NCI-H1092 treated with DMSO at 0.1 percent for 48 hours (cell line): ENCODE results near the gene SLK.

Experiments used
- DNase-seq: peaks from one replicate; lab custom pipeline; 2025; lab: John Stamatoyannopoulos, UW

SLK gene

GRCh38 chr10:103942866-103943265 lies 24.1 kb upstream of the SLK start:
- no peak for DNase-seq

DNA sequence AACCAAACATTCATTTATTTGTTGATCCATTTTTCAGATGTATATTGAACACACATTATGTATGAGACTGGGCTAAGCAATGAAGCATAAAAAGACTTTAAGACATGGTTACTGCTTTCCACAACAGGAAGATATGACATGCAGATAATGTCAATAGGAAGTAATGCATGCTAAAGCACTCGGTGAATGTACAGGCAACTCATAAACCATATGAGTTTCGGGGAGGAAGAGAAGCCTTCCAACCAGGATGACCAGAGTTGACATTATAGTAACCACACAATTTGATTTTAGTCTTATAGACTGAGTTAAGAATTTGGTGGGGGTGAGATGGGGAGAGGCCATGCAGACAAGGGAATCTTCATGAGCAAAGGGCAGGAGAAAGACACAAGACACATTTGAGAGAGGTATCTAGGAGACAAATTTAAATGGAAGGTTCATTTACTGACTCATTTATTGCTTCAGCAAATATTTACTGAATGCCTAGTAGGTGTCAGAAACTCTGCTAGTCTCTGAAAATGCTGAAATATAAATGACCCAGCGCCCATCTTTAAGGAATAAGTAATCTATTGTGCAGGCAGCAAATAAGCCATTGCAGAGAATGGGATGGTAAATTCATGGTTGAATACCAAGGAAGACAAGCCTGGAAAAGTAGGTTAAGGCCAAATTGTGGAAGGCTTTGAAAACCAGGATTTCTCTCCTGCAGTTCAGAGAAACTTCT lies 19.0 kb upstream of the SLK start:
- no peak for DNase-seq

DNA sequence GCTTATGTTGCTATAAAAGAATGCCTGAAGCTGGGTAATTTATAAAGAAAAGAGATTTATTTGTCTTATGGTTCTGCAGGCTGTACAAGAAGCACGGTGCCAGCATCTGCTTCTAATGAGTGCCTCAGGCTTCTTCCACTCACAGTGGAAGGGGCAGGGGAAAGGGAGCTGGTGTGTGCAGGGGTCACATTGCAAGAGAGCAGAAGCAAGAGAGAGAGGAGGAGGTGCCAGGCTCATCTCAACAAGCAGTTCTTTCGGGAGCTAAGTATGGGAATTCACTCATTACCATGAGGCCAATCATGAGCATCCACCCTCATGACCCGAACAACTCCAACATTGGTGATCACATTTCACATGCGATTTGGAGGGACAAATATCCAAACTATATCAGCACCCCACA lies 17.2 kb upstream of the SLK start:
- DNase-seq = no peak

GRCh38 chr10:103951183-103951582 lies 15.8 kb upstream of the SLK start:
- no peak for DNase-seq

DNA sequence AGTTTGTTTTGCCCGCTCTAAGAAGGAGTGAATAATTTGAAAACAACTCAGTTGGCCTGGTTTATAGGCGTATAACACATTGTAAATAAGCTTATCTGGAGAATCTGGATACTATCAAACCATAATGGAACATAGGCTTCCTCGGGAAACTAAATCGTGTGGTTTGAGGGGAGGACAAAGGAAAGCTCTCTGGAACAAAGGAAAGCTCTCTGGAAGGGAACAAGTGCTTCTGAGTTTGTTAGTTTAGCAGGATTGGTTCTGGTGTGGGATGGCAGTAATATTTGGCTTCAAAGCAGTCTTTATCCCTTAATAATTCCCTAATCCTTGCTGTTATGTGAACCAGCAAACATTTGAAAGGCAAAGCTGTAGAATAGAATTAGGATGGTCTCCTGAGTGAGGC lies 15.0 kb upstream of the SLK start:
- DNase-seq = no peak

GRCh38 chr10:103954543-103954942 lies 12.4 kb upstream of the SLK start:
- no peak for DNase-seq

GRCh38 chr10:103958996-103959395 lies 7.9 kb upstream of the SLK start:
- no peak for DNase-seq

DNA sequence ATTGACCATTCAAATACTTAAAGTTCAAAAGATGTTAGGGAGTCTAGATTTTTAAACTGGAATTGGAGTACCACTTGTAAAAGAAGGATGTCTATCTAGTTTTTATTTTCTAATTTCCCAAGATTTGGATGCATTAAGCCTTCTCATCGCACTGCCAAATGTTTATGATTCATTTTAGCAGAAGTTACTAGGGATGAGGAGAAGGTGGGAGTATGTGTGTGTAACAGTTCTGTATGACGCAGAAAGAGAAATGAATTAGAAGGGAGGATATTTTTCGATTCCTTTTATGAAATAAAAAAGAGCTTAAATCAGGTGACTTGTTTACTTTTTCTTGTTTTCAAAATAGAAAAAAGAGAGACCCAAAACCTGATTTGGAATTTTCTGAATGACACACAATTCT lies 6.8 kb upstream of the SLK start:
- DNase-seq = no peak

DNA sequence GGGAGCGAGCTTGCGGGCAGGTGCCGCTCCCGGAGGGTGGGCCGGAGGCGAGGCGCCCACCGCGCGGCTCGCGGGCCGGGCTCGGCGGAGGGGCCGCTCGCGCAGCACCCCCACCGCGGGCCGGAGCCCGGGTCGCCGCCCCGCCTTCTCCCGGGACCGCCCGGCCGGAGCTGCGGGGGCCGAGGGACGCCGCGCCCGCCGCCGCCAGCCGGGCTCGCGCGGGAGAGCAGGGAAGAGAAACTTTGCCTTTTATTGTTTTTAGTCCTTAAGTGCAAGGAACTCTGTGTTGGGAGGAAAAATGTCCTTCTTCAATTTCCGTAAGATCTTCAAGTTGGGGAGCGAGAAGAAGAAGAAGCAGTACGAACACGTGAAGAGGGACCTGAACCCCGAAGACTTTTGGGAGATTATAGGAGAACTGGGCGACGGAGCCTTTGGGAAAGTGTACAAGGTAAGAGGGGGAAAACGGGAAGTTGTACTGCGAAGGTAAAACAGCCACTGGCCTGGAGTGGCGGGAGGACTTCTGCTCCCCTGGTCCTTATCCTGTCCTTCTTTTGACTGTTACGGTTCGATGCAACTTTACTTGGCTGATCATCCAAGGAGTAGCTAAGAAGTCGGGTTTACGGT lies 620 bp downstream of the SLK start:
- peak; percentile 14 for DNase-seq

- DNase-seq = no peak
Observed at GRCh38 chr10:103968441-103969391, 1.8 kb downstream of the SLK start.

- no peak for DNase-seq
Observed at GRCh38 chr10:103969436-103969835, 2.5 kb downstream of the SLK start.

DNA sequence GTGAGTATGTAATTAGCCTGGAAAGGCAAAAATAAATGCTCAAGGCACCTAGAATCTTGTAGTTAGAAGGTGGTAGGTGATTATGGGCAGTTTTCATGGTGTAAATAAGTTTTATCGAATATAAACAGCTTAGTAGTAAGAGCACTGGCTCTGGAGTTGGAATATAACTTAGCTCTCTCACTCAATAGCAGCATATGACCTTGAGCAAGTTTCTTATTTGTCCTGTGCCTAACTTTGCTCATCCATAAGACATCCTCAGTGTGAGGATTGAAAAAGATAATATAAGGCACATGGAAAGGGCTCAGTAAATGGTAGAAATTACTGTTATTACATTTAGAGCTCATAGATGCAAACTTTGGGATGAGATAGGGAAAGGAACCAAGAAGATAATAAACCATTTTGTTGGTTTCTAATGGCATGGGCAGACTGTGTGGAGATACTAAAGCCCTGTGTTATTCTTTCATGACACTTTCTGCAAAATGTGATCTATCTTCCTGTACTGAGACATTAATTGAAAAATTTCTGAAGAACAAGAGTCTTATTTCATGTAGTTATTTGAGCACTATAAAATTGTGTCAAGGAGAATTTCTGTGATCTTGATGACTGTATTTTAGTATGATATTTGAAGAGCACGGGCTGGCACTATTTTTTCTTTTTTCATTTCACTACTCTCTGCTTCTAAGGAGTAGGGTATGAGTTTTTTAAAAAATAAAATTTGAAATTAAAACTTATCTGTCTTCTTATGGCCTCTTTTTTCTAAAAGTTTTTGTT lies 3.1 kb downstream of the SLK start:
- DNase-seq = no peak

- DNase-seq = no peak
Observed at GRCh38 chr10:103975169-103975568, 8.2 kb downstream of the SLK start.

DNA sequence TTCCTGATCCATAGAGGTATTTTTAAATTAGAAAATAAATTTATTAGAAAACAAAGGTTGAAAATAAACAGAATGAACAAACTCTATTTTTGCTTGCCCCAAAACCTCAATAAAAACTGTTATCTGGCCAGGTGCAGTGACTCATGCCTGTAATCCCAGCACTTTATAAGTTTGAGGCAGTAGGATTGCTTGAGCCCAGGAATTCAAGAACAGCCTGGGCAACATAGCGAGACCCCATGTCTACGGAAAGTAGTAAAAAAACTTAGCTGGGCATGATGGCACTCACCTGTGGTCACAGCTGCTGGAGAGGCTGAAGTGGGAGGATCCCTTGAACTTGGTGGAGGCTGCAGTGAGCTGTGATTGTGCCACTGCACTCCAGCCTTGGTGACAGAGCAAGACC lies 10.3 kb downstream of the SLK start:
- DNase-seq = no peak

DNA sequence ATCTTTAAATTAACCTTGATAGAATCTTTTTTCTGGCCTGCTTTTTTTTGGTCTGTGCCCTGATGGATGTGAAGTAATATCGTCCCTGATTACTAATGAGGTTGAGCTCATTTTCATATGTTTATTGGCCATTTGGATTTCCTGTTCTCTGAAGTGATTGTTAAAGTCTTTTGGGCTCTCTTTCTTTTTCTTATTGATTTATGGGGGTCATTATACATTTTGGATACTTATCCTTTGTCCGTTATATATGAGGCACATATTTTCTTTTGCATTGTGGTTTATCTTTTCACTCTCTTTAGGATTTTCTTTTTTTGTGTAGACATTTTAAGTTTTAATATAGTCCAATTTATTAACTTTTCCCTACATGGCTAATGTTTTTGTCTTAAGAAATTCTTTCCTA lies 12.6 kb downstream of the SLK start:
- no peak for DNase-seq

DNA sequence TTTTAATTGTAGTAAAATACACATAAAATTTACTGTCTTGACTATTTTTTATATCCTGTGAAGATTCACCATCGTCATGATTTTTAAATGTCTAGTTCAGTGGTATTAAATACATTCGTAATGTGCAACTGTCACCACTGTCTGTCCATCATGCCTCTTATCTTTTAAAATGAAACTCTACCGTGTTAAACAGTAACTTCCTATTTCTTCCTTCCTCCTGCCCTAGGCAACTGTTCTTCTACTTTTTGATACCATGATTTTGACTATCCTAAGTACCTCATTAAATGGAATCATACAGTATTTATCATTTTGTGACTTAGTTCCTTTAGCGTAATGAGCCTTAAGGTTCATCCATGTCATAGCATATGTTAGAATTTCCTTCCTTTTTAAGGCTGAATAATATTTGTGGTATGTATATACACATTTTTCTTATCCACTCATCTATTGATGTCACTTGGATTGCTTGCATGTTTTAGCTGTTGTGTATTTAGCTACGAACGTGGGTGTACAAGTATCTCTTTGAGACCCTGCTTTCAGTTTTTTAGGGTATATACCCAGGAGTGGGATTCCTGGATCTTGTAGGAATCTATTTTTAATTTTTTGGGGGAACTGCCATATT lies 13.5 kb downstream of the SLK start:
- DNase-seq = no peak

GRCh38 chr10:103982639-103983038 lies 15.7 kb downstream of the SLK start:
- DNase-seq = no peak

GRCh38 chr10:103983367-103983911 lies 16.5 kb downstream of the SLK start:
- no peak for DNase-seq

DNA sequence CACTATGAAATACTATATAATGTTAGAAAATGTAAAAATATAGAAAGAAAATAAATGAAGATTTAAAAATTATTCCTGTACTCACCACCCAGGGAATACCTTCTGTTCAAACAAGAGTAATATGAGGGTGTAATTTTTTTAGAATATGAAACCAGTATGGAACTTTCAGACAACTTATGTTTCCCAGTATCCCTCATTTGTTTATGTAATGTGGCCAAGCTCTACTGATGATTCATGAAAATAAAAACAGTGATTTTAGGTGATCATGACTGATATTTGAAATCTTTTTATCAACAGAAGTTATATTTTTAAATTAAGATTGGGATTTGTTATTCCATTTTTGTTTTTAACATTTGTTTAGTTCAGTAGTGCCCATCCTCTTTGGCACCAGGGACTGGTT lies 18.8 kb downstream of the SLK start:
- no peak for DNase-seq

- no peak for DNase-seq
Observed at GRCh38 chr10:103986360-103986759, 19.4 kb downstream of the SLK start.

DNA sequence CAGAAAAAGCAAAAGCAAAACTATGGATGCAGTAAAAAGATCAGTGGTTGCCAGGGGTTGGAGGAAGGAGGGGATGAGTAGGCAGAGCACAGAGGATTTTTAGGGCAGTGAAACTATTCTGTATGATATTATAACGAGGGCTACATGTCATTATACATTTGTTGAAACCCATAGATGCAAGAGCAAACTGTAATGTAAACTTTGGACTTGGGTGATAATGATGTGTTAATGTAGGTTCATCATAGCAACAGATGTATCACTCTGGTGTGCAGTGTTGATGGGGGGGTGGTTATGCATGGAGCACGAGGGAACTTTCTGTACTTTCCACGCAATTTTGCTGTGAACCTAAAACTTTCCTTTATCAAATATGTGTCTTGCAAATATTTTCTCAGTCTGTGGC lies 23.2 kb downstream of the SLK start:
- DNase-seq = no peak
